Measurements from ENCODE around the gene CHD6. TPM values are rescaled to one million over a fixed set of nuclear protein-coding genes. Genes with fewer than 3 reads are reported as not detected.
A peak's percentile ranks its signal among the peaks of the same experiment; 100 is the strongest.

The CHD6 gene
- polyA plus RNA-seq, 12 donors: 18.6 to 47.8 (median 24.7) TPM; not detected in 1

- DNase-seq: no peak
These were observed 108.6 kb downstream of the CHD6 start for GRCh38 chr20:41509316-41510200.

GRCh38 chr20:41508335-41508734, 109.8 kb downstream of the CHD6 start:
- DNase-seq: no peak

GRCh38 chr20:41507851-41508250, 110.3 kb downstream of the CHD6 start:
- DNase-seq: no peak

GRCh38 chr20:41507436-41507835, 110.7 kb downstream of the CHD6 start:
- DNase-seq: no peak

- no peak for DNase-seq
These were observed 111.8 kb downstream of the CHD6 start for GRCh38 chr20:41506192-41506915.

- no peak for DNase-seq
These were observed 113.0 kb downstream of the CHD6 start for GRCh38 chr20:41505184-41505583.

- DNase-seq: no peak
These were observed 116.8 kb downstream of the CHD6 start for GRCh38 chr20:41501376-41501775.

- no peak for DNase-seq
These were observed 118.0 kb downstream of the CHD6 start for GRCh38 chr20:41499961-41500725.

- no peak for DNase-seq
These were observed 119.1 kb downstream of the CHD6 start for GRCh38 chr20:41499064-41499463.

- no peak for DNase-seq
These were observed 120.8 kb downstream of the CHD6 start for GRCh38 chr20:41497186-41497895.

GRCh38 chr20:41494451-41494850, 123.7 kb downstream of the CHD6 start:
- DNase-seq: no peak

- DNase-seq: no peak
These were observed 134.6 kb downstream of the CHD6 start for GRCh38 chr20:41483553-41483930.

- no peak for DNase-seq
These were observed 135.3 kb downstream of the CHD6 start for GRCh38 chr20:41482647-41483552.

GRCh38 chr20:41480054-41480770, 138.0 kb downstream of the CHD6 start:
- DNase-seq: no peak

GRCh38 chr20:41479113-41479512, 139.1 kb downstream of the CHD6 start:
- DNase-seq: no peak

- DNase-seq: no peak
These were observed 140.2 kb downstream of the CHD6 start for GRCh38 chr20:41478026-41478425.

- DNase-seq: no peak
These were observed 141.7 kb downstream of the CHD6 start for GRCh38 chr20:41476446-41476845.

- DNase-seq: peak; percentile 63
These were observed 142.2 kb downstream of the CHD6 start for GRCh38 chr20:41476013-41476441.

GRCh38 chr20:41475503-41475902, 142.7 kb downstream of the CHD6 start:
- DNase-seq: no peak
